Lower lobe of right lung (tissue), 2 donors: Measurements from ENCODE around the gene SYT7. TPM values are rescaled to one million over a fixed set of nuclear protein-coding genes. Genes with fewer than 3 reads are reported as not detected.

Experiments used
- ATAC-seq, 2 donors: fragments of 200-7000 bp; cut with Tn5 transposase; one replicate each; pipeline ENCODE4 v1.9.1; 2020 to 2022; ENCODE audit warnings: mild to moderate bottlenecking in 2 of 2, moderate library complexity in 2 of 2
- DNase-seq: peaks from one replicate; pipeline ENCODE4 v3.0.0-alpha.2; 2020
- H3K27ac ChIP-seq: fragments of 200-600 bp; one replicate; pipeline ENCODE4 v1.8.0; 2022
- H3K27me3 ChIP-seq: fragments of 200-600 bp; one replicate; pipeline ENCODE4 v1.8.0; 2022; ENCODE audit warnings: low read depth
- H3K36me3 ChIP-seq: fragments of 200-600 bp; one replicate; pipeline ENCODE4 v1.8.0; 2022; ENCODE audit warnings: mild to moderate bottlenecking
- H3K4me1 ChIP-seq: fragments of 200-600 bp; one replicate; pipeline ENCODE4 v1.8.0; 2022
- H3K4me3 ChIP-seq: fragments of 200-600 bp; one replicate; pipeline ENCODE4 v1.8.0; 2022; ENCODE audit warnings: mild to moderate bottlenecking
- H3K9me3 ChIP-seq: fragments of 200-600 bp; one replicate; pipeline ENCODE4 v1.8.0; 2022
- CTCF ChIP-seq: fragments of 200-600 bp; IDR thresholded peaks from one replicate; pipeline ENCODE4 v1.8.0; 2022; ENCODE audit warnings: antibody characterized with exemption, mild to moderate bottlenecking
- intact Hi-C: fragments of 100-400 bp; cut with DNase I; formaldehyde crosslinking; loops from one replicate; pipeline ENCODE4 v1.11.0; 2022
- total RNA-seq: library from RNA; stranded (reverse); fragmentation: NEBNext Ultra II Directional; extraction: Animal tissue kit (Norgen Biotek cat#: 25700); gene quantifications from one replicate; pipeline ENCODE4 v1.2.1, GENCODE V29; 2021
- donor health status: DM: no; HTN: yes; CAD: no; lungs with severe emphysema.

Gene SYT7
- total RNA-seq, 1 donor from 2014 or later: 3.8 TPM

GRCh38 chr11:61537326-61537725 is 43.5 kb downstream of the SYT7 start:
- H3K27me3 ChIP-seq: no peaks in the 10 kb centered on the region
- H3K27ac ChIP-seq: no peak overlapping the region
- H3K4me3 ChIP-seq: no peak overlapping the region
- no peaks in the 10 kb centered on the region for H3K4me1 ChIP-seq
- intact Hi-C loops: no loop called here
- TF ChIP-seq CTCF: no peak
- no peaks in the 10 kb centered on the region for H3K36me3 ChIP-seq
- ATAC-seq: no peak
- no peak for DNase-seq
- no peaks in the 10 kb centered on the region for H3K9me3 ChIP-seq

- intact Hi-C loops: no loop called here
- no peaks in the 10 kb centered on the region for H3K36me3 ChIP-seq
- no peaks in the 10 kb centered on the region for H3K27me3 ChIP-seq
- ATAC-seq (no peak), DNase-seq (no peak)
- H3K27ac ChIP-seq: no peak overlapping the region
- H3K4me1 ChIP-seq: no peaks in the 10 kb centered on the region
- no peak overlapping the region for H3K4me3 ChIP-seq
- no peak for TF ChIP-seq CTCF
- no peaks in the 10 kb centered on the region for H3K9me3 ChIP-seq
Observed at GRCh38 chr11:61536676-61537270, 44.1 kb downstream of the SYT7 start.

- TF ChIP-seq CTCF: no peak
- H3K4me3 ChIP-seq: no peak overlapping the region
- intact Hi-C loops: no loop called here
- no peaks in the 10 kb centered on the region for H3K4me1 ChIP-seq
- no peaks in the 10 kb centered on the region for H3K36me3 ChIP-seq
- ATAC-seq (no peak), DNase-seq (no peak)
- H3K27me3 ChIP-seq: no peaks in the 10 kb centered on the region
- no peak overlapping the region for H3K27ac ChIP-seq
- H3K9me3 ChIP-seq: no peaks in the 10 kb centered on the region
Observed at GRCh38 chr11:61535998-61536675, 44.7 kb downstream of the SYT7 start.

GRCh38 chr11:61534933-61535839 is 45.7 kb downstream of the SYT7 start:
- H3K4me1 ChIP-seq: peaks cover under 1% of the 10 kb centered on the region
- ATAC-seq: no peak
- intact Hi-C loops: no loop called here

More at GRCh38 chr11:61534933-61535839, 45.7 kb downstream of the SYT7 start:
- no peak overlapping the region for H3K4me3 ChIP-seq
- no peaks in the 10 kb centered on the region for H3K36me3 ChIP-seq
- H3K27ac ChIP-seq: no peak overlapping the region
- no peaks in the 10 kb centered on the region for H3K9me3 ChIP-seq
- H3K27me3 ChIP-seq: no peaks in the 10 kb centered on the region
- no peak for DNase-seq
- TF ChIP-seq CTCF: no peak
